ENCODE measurements around the gene SUCLA2. TPM values are rescaled to one million over a fixed set of nuclear protein-coding genes. Genes with fewer than 3 reads are reported as not detected.

The SUCLA2 gene
- total RNA-seq, 1 donor from 2014 or later = 34.9 TPM

DNA sequence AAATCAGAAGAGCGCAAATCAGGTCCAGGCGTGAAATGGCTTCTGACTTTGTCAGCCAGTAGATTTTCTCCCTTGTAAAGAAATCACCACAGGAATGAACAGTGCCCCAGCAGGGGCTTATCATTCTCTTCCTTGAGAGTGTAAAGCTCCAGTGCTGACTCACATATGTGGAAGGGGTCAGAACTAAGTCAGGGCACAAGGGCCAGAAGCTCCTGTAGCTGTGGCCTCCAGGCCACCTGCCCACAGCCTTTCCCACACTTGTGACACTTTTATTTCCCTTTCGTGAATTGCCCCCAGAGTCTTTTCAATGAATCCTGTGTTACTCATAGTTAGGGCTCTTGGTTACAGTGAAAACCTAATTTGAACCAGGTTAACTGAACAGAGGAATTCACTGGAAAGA, 99.6 kb downstream of the SUCLA2 start:
- TF ChIP-seq, protein P1, sequence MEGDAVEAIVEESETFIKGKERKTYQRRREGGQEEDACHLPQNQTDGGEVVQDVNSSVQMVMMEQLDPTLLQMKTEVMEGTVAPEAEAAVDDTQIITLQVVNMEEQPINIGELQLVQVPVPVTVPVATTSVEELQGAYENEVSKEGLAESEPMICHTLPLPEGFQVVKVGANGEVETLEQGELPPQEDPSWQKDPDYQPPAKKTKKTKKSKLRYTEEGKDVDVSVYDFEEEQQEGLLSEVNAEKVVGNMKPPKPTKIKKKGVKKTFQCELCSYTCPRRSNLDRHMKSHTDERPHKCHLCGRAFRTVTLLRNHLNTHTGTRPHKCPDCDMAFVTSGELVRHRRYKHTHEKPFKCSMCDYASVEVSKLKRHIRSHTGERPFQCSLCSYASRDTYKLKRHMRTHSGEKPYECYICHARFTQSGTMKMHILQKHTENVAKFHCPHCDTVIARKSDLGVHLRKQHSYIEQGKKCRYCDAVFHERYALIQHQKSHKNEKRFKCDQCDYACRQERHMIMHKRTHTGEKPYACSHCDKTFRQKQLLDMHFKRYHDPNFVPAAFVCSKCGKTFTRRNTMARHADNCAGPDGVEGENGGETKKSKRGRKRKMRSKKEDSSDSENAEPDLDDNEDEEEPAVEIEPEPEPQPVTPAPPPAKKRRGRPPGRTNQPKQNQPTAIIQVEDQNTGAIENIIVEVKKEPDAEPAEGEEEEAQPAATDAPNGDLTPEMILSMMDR (IDR thresholded peaks at IDR 0.05) = no peak
- no peak overlapping the region for H3K27ac ChIP-seq
- no peaks in the 10 kb centered on the region for H3K36me3 ChIP-seq
- intact Hi-C loops (cut with DNase I) = no loop called here
- H3K9me3 ChIP-seq = no peaks in the 10 kb centered on the region
- no peaks in the 10 kb centered on the region for H3K4me1 ChIP-seq
- no peak for ATAC-seq
- DNase-seq = no peak
- no peak overlapping the region for H3K4me3 ChIP-seq
- no peaks in the 10 kb centered on the region for H3K27me3 ChIP-seq

DNA sequence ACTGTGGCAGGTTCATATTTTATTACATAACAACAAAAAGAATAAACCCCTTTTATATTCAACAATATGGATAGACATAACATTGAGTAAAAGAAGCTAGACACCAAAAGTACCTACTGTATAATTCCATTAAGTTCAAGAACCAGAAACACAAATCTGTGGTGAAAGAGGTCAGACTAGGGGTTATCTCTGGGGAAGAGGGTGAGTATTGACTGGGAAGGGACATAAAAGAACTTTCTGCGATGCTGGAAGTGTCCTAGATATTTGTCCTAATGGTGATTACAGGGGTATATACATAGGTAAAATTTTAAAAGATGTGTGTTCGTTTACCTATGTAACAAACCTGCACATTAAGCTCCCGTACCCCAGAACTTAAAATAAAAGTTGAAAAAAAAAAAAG, 103.0 kb downstream of the SUCLA2 start:
- Histone ChIP-seq H3K27me3 (no peaks in the 10 kb centered on the region), H3K9me3 (no peaks in the 10 kb centered on the region), H3K4me1 (no peaks in the 10 kb centered on the region), H3K27ac (no peak overlapping the region), H3K4me3 (no peak overlapping the region), H3K36me3 (no peaks in the 10 kb centered on the region)
- TF ChIP-seq, protein P1 (IDR thresholded peaks at IDR 0.05) = no peak
- no peak for DNase-seq
- intact Hi-C loops (cut with DNase I) = no loop called here
- ATAC-seq = no peak

DNA sequence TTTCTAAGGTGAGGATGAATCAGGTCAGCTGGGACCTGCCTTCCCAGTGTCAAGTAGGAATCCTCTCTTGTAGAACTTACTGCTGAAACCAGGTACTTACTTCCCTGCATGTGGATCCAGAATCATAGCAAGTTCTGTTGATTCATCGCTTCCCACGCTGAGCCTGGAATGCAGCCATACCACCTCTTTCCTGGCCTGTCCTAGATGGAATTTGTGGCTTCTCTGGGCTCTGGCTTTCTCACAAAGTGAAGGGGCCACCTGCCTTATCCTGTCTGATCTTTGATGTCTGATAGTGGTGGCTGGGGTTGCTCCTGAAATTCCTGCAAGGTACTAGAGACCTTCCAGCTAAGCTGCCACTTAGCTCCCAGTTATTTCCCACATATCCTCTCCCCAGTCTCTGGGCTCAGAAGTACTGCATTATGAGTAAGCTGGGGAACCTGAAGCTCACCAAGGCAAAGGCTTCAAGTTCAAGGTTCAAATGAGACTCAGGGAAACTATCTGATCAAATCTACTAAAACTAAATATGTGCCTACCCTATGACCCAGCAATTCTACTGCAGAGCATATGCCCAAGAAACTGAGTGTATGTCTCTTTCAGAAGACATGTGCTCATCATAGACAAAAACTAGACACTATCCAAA, 103.5 kb downstream of the SUCLA2 start:
- no peaks in the 10 kb centered on the region for H3K9me3 ChIP-seq
- no peak overlapping the region for H3K4me3 ChIP-seq
- no peaks in the 10 kb centered on the region for H3K4me1 ChIP-seq
- TF ChIP-seq, protein P1 (IDR thresholded peaks at IDR 0.05) = no peak
- H3K27me3 ChIP-seq = no peaks in the 10 kb centered on the region
- no peak for DNase-seq
- no peak overlapping the region for H3K27ac ChIP-seq
- no peak for ATAC-seq
- H3K36me3 ChIP-seq = no peaks in the 10 kb centered on the region
- intact Hi-C loops (cut with DNase I) = no loop called here

DNA sequence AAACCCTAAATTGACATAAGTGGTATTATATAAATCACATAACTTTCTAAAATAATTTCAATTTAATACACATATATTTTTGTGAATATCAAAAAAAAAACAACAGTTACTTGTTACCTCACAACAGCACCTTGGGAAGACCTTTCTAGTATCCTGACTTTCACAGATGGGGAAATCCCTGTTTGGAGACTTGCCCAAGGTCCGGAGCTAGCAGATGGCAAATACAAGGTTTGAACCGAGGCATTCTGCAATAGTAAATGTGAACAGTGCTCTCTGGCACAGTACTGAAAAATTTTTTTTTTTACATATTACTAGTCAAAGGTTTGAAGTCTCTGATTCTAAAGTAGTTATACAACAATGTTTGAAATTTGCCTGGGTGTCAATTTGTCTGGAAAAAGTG, 104.5 kb downstream of the SUCLA2 start:
- Histone ChIP-seq H3K4me3 (no peak overlapping the region), H3K36me3 (no peaks in the 10 kb centered on the region), H3K9me3 (no peaks in the 10 kb centered on the region), H3K27ac (no peak overlapping the region), H3K27me3 (no peaks in the 10 kb centered on the region), H3K4me1 (no peaks in the 10 kb centered on the region)
- no peak for DNase-seq
- intact Hi-C loops (cut with DNase I) = no loop called here
- ATAC-seq = no peak
- TF ChIP-seq, protein P1 (IDR thresholded peaks at IDR 0.05) = no peak

DNA sequence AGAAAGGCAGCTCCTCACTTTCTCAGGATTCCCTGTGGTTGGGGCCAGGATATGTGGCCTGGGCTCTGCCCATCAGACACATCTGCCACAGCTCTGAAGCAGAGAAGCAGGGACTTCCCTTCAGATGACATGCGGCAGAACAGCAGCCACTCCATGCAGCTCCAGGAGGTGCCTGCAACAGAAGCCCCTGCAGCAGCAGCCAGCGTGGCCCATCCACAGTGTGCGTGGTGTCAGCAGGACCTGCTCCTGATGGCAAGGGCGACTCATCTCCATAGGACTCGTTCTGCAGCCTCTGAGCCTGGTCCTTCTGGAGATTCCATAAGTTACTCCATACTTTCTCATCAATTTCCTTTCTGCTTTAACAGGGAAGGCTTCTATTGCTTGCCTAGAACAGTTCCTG, 105.0 kb downstream of the SUCLA2 start:
- DNase-seq = no peak
- H3K9me3 ChIP-seq = no peaks in the 10 kb centered on the region
- no peak for ATAC-seq
- H3K36me3 ChIP-seq = no peaks in the 10 kb centered on the region
- TF ChIP-seq, protein P1 (IDR thresholded peaks at IDR 0.05) = no peak
- H3K4me1 ChIP-seq = no peaks in the 10 kb centered on the region
- H3K27me3 ChIP-seq = no peaks in the 10 kb centered on the region
- H3K27ac ChIP-seq = no peak overlapping the region
- no peak overlapping the region for H3K4me3 ChIP-seq
- intact Hi-C loops (cut with DNase I) = no loop called here

DNA sequence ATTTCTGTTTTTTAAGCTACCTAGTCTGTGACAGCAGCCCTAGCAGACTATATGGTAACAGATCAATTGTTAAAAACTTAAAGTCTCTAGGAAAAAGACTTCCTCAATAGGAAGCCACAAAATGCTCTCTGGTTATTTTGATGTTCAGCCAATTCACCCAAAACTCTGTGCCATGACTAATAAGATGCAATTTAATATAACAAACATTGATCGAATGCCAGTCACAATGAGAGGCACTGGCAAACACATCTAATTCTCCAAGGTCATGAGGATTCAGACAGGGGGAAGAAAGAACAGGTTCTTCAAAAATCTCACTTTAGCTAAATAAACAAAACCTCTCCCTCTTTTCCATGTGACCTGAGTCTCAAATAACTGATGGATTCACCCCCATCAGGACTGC, 107.5 kb downstream of the SUCLA2 start:
- no peaks in the 10 kb centered on the region for H3K9me3 ChIP-seq
- no peaks in the 10 kb centered on the region for H3K4me1 ChIP-seq
- TF ChIP-seq, protein P1 (IDR thresholded peaks at IDR 0.05) = no peak
- H3K27me3 ChIP-seq = no peaks in the 10 kb centered on the region
- H3K27ac ChIP-seq = no peak overlapping the region
- no peak for DNase-seq
- H3K4me3 ChIP-seq = no peak overlapping the region
- no peaks in the 10 kb centered on the region for H3K36me3 ChIP-seq
- no peak for ATAC-seq
- intact Hi-C loops (cut with DNase I) = no loop called here

All from upper lobe of right lung (tissue), 1 donor.